SK-N-SH (cell line): ENCODE data around the gene RRBP1.

Source experiments
- CHD2 ChIP-seq: fragments of 150-350 bp; IDR thresholded peaks from 2 replicates; pipeline ENCODE4 v1.6.1; 2018; ENCODE audit warnings: low read length; ENCODE audit not compliant: partially characterized antibody
- CTCF ChIP-seq: fragments of 200-600 bp; sonication (generic); IDR thresholded peaks from 2 replicates; pipeline ENCODE4 v1.6.1; 2017; ENCODE audit warnings: antibody characterized with exemption, mild to moderate bottlenecking, moderate library complexity
- EZH2phosphoT487 ChIP-seq: fragments of 200-600 bp; sonication (generic); IDR thresholded peaks from 2 replicates; pipeline ENCODE4 v1.6.1; 2017; ENCODE audit warnings: low read depth, mixed run types, mild to moderate bottlenecking, antibody characterized with exemption, moderate library complexity, borderline replicate concordance
- POLR2AphosphoS5 ChIP-seq: IDR thresholded peaks from 2 replicates; pipeline ENCODE4 v1.6.1; 2012; ENCODE audit warnings: low read depth, low read length
- SIN3A ChIP-seq: IDR thresholded peaks from 2 replicates; pipeline ENCODE4 v1.6.1; 2012; ENCODE audit warnings: low read depth, mild to moderate bottlenecking, low read length, moderate library complexity, borderline replicate concordance
- SMC3 ChIP-seq: IDR thresholded peaks from 2 replicates; pipeline ENCODE4 v1.6.1; 2012; ENCODE audit warnings: low read depth, low read length, improper control_type of control experiment
- TAF1 ChIP-seq: IDR thresholded peaks from 2 replicates; pipeline ENCODE4 v1.6.1; 2012; ENCODE audit warnings: low read depth, mild to moderate bottlenecking, low read length, moderate library complexity, borderline replicate concordance
- USF2 ChIP-seq: fragments of 150-350 bp; IDR thresholded peaks from 2 replicates; pipeline ENCODE4 v1.6.1; 2017; ENCODE audit warnings: antibody characterized with exemption, low read length, low read depth, borderline replicate concordance
- YY1 ChIP-seq: IDR thresholded peaks from 2 replicates; pipeline ENCODE4 v1.4.0; 2012; ENCODE audit warnings: low read depth, mild to moderate bottlenecking
- ZBTB33 ChIP-seq: IDR thresholded peaks from 2 replicates; pipeline ENCODE4 v1.4.0; 2012; ENCODE audit warnings: low read depth, borderline replicate concordance

GRCh38 chr20:17576215-17576614 lies 105.8 kb downstream of the RRBP1 start:
- no peak for TF ChIP-seq CHD2
- TF ChIP-seq TAF1: no peak
- no peak for TF ChIP-seq SIN3A
- no peak for TF ChIP-seq CTCF
- no peak for TF ChIP-seq EZH2phosphoT487
- no peak for TF ChIP-seq USF2
- TF ChIP-seq ZBTB33: no peak
- no peak for TF ChIP-seq POLR2AphosphoS5
- no peak for TF ChIP-seq YY1
- TF ChIP-seq SMC3: no peak
